ENCODE data around the gene IL17RD.

GRCh38 chr3:57089043-57089442 is 76.1 kb downstream of the IL17RD start:
- no peak for TF ChIP-seq CTCF (IDR thresholded peaks at IDR 0.05)
- TF ChIP-seq POLR2A (IDR thresholded peaks at IDR 0.05), result no peak

Data from heart left ventricle (tissue), 13 donors.